GM06990 (cell line): Measurements from ENCODE around the gene BIN1.

Source experiments
- DNase-seq: peaks from one replicate; pipeline ENCODE4 v3.0.0-alpha.2; 2011; ENCODE audit not compliant: insufficient read length; ENCODE audit errors: extremely low read depth
- H3K27me3 ChIP-seq: replicated peaks from 2 replicates; pipeline ENCODE4 v1.6.0; 2011; ENCODE audit warnings: low read length; ENCODE audit not compliant: control insufficient read depth, insufficient read depth
- H3K36me3 ChIP-seq: 2 replicates; pipeline ENCODE4 v1.5.1; 2011; ENCODE audit warnings: low read length; ENCODE audit not compliant: control insufficient read depth, insufficient read depth
- H3K4me3 ChIP-seq: replicated peaks from 2 replicates; pipeline ENCODE4 v1.5.1; 2011; ENCODE audit warnings: low read depth, mild to moderate bottlenecking, control low read depth, low read length
- TF ChIP-seq, protein P1 (sequence below): IDR thresholded peaks from 2 replicates; pipeline ENCODE4 v1.5.1; 2011; ENCODE audit warnings: low read length, control low read depth, mild to moderate bottlenecking, inconsistent platforms; ENCODE audit not compliant: insufficient read depth, poor library complexity, severe bottlenecking

Gene BIN1

DNA sequence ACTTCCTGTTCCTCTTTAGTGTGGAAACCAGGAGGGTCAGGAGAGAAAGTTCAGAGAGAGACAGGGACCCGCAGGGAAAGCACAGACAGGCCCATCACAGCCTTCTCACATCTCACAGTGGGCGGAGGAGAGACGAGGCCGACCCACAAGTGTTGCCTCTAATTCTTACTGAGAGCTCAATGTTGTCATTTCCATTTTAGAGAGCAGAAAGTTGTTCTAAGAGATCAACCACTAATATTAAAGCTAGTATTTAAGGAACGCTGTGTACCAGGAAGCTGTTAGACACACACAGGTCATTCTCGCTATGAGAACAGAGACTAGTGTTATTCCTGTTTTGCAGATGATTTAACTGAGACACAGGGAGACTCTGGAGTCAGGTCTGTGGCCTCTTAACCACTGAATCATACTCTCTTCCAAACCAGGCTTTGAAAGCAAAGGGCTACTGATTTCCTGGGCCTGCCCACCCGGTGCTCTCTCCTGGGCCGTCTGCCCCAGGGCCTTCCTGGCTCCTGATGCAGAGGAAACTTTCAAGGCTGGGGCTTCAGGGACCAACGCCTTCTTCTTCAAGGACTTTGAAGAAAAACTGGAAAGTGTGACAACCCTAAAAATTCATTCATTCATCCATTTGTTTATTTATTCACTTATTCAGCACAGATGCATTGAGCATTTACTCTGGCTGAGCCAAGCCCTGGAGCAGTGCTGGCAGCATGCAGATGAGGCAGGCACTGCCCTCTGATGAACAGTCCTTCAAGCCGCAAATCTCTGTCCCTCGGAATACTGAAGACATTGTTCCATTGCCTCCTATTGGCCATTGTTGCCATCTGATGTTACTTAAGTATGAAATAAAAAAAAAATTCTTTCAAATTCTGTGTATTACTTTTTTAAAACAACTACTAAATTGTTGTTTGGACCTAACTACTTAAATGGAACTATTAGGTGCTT lies 37.2 kb upstream of the BIN1 start:
- Histone ChIP-seq H3K36me3 (no peaks in the 10 kb centered on the region), H3K4me3 (no peak overlapping the region), H3K27me3 (no peaks in the 10 kb centered on the region; the same call in 1 of the 2 replicates)
- TF ChIP-seq, protein P1, sequence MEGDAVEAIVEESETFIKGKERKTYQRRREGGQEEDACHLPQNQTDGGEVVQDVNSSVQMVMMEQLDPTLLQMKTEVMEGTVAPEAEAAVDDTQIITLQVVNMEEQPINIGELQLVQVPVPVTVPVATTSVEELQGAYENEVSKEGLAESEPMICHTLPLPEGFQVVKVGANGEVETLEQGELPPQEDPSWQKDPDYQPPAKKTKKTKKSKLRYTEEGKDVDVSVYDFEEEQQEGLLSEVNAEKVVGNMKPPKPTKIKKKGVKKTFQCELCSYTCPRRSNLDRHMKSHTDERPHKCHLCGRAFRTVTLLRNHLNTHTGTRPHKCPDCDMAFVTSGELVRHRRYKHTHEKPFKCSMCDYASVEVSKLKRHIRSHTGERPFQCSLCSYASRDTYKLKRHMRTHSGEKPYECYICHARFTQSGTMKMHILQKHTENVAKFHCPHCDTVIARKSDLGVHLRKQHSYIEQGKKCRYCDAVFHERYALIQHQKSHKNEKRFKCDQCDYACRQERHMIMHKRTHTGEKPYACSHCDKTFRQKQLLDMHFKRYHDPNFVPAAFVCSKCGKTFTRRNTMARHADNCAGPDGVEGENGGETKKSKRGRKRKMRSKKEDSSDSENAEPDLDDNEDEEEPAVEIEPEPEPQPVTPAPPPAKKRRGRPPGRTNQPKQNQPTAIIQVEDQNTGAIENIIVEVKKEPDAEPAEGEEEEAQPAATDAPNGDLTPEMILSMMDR: no peak
- DNase-seq: no peak

DNA sequence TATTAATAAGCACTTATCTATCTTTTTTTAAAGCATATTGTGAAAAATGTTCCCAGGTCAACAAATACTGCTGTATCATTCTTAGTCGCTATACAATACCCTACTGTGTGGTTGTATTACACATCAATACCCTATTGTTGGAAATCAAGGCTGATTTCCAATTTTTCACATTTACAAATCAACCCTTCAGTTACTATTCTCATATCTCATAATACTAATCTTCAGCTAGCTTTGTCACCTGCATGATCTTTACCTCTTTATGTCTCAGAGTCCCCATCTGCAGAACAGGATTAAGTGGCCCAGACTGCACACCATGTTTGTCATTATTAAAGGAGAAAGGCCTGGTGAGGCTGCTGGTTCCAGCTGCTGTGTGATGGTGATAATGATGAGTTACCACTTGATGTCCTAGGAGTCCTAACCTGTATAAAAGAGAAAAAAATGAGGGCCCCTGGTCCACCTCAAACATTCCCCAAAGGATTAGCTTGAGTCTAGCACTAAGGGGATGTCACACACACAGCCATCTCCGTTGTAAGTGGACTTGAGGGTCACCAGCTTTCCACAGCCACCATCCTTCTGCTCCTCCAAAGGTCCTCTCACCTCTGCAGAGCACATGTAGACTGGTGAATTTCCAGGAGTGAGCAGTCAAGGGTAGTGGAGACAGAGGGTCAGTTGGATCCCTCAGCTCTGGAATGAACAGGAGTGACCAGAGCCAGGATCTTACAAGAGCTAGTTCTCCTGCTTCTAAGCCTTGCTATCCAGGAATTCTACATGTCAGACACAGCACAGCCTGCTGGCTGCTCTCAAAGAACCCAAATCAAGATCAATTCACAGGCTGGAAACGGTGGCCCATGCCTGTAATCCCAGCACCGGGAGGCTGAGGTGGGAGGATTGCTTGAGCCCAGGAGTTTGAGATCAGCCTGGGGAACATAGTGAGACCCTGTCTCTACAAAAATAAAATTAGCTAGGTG lies 36.0 kb upstream of the BIN1 start:
- Histone ChIP-seq H3K27me3 (no peaks in the 10 kb centered on the region; the same call in 1 of the 2 replicates), H3K4me3 (no peak overlapping the region), H3K36me3 (no peaks in the 10 kb centered on the region)
- TF ChIP-seq, protein P1: no peak
- no peak for DNase-seq

DNA sequence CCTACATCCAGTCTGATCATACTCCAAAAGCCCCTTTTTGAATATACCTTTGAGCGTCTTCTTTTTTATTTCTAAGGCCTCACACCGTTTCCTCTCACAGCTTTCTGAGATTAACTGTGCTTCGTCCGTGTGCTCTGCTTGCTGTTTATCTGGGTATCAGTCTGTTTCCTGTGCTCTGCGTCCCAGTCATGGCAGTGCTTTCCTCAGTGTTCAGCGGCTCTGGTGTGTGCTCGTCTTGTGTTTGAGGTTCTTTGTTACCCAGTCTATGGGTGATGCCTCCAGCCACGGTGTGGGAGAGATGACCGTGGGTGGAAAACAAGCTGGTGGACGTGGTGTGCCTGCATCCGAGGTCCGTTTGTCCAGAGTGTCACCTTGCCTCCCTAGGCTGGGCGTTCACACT lies 33.6 kb upstream of the BIN1 start:
- H3K36me3 ChIP-seq: no peaks in the 10 kb centered on the region
- H3K4me3 ChIP-seq: no peak overlapping the region
- H3K27me3 ChIP-seq: no peaks in the 10 kb centered on the region; the same call in 1 of the 2 replicates
- no peak for DNase-seq
- TF ChIP-seq, protein P1: no peak

DNA sequence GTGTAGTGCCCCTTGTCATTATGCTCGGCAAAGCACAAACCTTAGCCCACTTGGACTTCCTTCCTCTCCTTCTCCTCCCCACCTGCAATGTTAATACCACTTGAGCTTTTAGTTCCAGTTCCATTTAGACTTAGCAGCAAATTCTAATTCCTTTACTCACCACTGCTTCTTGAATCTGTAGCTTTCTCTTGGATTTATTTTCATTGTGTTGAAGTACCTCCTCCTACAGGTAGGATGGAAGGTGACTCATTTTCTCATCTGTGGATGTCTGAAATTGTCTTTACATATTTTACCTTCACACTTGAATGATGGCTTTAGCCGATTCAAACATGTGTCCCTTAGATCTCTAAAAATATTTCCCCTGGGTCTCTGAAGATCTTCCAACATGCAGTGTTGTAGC lies 32.8 kb upstream of the BIN1 start:
- TF ChIP-seq, protein P1: no peak
- Histone ChIP-seq H3K36me3 (no peaks in the 10 kb centered on the region), H3K4me3 (no peak overlapping the region), H3K27me3 (no peaks in the 10 kb centered on the region; the same call in 1 of the 2 replicates)
- no peak for DNase-seq

DNA sequence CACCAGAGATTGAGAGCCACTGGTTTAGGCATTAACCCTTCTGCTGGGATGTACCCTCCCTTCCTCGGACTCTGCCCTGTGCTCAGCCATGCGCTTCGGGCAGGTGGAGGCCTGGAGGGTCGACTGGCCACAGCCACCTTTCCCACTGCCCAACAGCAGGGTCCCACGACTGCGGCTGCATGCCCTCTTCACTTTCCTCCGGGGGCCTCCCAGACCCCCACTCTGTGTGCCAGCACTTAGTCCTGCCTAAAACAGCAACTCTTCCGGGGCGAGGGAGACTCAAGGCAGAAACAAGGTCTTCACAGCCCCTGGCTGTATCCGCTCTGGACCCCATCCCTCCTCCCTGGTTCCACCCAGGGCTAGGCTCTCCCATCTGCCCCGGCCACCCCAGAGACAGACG lies 31.3 kb upstream of the BIN1 start:
- TF ChIP-seq, protein P1: no peak

More for the DNA sequence above, 31.3 kb upstream of the BIN1 start:
- Histone ChIP-seq H3K4me3 (no peak overlapping the region), H3K27me3 (no peaks in the 10 kb centered on the region; the same call in 1 of the 2 replicates), H3K36me3 (no peaks in the 10 kb centered on the region)
- no peak for DNase-seq
